Measurements from ENCODE around the gene GSTA1.
"Not testable (repeated sequence)": the region's sequence is repeated elsewhere in the genome, so short reads cannot be mapped to it uniquely, and the experiment has no call there.

GSTA1 gene

DNA sequence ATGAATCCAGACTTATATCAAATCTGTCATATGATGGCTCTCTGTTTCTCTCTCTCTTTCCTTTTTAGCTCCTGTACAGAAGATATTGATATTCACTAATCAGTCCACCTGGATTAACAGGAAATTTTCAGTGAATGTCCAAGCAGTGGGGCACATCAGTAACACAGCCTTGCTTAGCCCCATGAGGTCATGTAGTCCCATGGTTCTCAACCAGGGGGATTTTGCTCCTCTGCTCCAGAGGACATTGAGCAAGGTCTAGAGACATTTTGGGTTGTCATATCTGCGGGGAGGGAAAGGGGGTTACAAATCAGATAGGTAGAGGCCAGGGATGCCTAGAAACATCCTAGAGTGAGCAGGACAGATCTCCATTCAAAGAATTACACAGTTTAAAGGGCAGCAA lies 810 bp downstream of the GSTA1 start:
- DNase-seq = no peak

DNA sequence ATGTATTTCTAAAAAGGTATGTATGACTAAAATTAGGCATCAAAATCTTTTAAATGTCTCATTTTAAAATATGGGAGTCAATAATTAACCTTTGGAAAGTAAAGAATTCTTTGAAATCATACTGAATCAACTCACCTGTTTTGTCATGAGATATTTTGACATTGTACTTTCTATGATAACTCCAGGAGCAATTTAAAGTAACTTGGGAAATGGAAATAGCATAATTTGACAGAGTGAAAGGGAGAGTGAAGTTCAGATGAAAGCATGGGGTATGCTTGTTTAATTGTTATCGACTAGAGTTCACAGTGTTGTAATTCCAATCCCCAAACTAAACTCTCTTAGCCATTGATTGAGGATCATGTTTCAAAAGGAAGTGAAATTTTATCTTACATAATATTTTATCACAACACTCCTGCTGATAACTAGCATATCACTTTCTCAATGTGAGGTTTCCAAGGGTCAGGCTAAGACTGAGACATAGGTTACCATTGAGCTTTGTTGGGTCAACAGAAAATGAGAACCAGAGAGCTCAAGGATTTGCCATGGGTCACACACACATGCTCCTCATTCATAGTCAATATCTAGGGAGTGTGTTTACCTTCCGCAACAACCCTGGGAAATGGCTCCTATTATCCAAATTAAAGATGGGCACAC lies 2.3 kb downstream of the GSTA1 start:
- DNase-seq = no peak

DNA sequence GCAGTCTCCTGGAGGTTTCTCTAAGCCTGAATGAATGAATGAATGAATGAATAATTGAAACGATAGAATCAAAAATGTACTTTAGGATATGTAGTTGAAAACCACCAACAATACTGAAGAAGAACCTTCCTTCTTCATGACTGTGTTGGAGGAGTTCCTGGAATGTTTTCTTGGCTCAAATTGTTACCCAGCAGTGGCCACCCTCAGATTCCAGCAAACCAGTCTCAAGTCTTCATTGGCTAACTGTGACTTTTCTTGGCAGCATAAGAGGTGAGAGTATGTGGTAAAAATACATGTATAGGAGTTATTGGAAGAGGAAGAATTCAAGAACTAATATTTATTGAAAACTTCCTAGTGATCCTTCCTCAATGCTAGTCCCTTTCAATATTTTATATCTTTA lies 4.3 kb downstream of the GSTA1 start:
- not testable (repeated sequence) for DNase-seq

DNA sequence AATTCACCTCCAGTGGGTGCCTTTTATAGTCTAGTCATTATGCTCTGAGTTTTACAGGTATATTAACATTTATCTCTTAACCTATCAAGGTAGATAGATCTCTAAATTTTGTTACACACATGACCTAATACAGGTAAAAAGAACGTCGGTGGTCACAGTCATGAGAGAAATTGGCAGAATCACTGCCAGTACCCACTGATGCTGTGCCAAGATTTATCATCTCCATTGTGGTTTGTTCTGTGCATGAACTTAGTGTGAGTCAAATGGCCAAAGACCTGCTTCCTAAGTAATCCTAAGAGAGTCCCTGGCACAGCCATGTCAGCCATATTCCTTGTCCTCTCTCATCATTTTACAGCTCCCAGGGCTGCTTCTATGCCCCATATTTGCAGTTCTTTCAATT lies 9.2 kb downstream of the GSTA1 start:
- not testable (repeated sequence) for DNase-seq

DNA sequence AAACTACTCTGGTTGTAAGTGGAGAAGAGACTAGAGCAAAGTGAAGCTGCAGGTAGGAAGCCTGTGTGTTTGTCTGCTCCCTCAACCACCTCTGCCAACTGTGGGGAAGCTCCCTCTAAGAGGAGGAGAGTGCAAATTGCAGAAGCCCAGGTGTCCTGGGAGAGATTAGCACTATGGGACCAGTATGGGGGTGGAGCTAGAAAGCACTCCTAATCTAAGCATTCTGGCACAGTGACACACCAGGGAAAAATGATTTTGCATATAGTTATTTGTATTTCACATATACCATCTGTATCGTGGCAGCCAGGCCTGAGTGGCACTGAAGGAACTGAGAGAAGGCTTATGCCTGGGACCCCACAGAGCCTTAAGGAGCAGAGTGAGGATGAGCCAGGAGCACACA lies 12.8 kb downstream of the GSTA1 start:
- DNase-seq = no peak

DNA sequence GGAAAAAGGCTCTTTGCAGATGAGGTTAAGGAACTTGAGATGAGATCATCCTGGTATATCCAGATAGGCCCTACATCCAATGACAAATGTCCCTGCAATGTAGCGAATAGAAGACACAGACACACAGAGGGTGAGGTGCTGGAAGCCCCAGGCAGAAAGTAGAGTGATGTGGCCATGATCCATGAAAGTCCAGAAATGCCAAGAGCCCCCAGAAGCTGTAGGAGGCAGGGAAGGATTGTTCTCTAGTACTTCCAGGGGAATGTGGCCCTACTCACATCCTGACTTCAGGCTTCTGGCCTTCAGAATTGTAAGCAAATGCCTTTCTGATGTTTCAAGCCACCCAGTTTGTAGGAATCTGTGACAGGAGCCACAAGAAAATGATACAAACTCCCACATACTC lies 14.0 kb downstream of the GSTA1 start:
- DNase-seq = not testable (repeated sequence)

DNA sequence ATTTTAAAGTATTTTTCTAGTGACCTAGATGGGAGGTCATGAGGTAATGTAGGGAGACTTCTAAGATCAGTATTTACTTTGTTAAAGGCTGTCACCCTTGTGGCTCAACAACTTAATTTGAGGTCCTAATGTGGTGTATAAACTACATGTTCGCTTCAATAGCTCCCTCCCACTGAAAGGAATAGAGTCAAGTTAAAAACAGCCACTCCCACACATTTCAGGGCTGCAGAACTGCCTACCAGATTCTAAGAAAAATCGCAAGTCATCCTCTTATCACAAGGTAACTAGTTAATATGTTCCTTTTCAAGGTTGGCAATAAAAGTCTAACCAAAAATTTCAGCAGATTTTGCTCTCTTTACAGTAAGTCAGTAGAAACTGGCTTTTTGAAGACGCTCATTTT lies 15.1 kb downstream of the GSTA1 start:
- DNase-seq = no peak

DNA sequence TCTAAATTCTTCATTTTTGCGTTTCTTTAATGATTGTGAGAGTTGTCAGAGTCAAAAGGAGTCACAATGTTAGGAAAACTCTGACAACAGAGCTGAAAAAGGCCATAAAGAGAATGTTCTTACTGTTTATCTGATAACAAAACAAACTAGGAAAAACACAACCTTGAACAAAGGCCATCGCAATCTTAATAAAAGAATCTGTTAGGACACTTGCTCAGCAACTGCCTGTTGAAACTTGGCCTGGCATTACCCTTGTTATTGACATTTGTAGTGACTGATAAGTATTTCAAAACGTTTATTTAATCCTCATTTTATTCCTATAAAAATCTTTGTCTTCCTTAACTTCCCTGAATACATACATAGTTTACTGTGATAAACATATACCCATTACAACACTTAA lies 15.7 kb downstream of the GSTA1 start:
- DNase-seq = no peak

DNA sequence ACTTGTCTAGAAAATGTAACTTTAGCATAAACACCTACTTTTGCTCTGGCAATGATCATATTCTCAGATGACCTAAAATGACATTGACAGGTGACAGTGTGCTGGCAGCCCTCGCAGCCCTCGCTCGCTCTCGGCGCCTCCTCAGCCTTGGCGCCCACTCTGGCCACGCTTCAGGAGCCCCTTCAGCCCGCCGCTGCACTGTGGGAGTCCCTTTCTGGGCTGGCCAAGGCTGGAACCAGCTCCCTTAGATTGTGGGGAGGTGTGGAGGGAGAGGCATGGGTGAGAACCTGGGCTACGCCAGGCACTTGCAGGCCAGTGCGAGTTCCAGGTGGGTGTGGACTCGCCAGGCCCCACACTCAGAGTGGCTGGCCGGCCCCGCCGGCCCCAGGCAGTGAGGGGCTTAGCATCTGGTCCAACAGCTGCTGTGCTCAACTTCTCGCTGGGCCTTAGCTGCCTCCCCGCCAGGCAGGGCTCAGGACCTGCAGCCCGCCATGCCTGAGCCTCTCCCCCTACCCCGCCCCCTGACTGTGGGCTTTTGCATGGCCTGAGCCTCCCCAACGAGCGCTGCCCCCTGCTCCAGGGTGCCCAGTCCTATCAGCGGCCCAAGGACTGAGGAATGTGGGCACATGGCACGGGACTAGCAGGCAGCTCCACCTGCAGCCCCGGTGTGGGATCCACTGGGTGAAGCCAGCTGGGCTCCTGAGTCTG lies 17.2 kb downstream of the GSTA1 start:
- DNase-seq = no peak

DNA sequence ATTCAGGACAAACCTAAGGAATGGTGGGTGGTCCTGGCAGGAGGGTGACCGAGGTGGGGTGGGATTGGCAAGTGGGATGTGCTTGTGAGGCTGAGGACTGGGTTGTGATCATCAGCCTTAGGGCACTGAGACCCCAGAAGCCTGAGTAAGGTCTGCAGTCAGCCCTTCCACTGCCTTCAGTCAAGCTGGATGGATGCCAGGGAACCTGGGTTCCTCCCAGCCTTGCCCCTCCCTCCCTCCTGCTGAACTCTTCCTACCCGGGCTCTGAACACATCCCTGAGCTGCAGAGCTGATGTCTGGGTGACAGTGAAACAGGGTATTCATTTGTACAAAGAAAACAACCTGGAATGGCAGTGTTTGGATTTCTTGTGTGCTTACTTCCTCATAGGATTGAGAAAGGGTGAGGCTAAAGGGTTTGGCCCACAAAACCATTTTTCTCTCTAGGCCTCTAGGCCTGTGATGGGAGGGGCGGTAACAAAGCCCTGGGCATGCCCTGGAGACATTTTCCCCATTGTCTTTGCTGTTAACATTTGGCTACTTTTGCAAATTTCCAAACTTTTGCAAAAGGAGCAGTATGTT lies 20.8 kb downstream of the GSTA1 start:
- not testable (repeated sequence) for DNase-seq

DNA sequence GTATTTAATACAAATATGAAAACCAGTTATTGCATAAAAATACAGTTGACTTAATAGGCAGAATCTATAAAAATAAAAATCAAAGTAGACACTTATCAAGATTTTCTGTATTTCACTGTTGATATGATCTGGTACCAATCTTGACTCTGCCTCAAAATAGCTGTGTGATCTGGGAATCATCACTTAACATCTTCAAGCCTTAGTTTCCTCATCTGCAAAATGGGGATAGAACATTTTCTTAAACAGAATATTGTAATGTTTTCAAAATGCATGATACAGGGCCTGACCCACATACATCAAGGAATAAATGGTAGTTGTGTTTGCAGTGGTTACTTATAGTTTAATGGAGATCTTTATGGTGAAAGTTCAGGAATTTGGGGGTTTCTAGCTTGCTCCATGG lies 21.4 kb downstream of the GSTA1 start:
- DNase-seq = not testable (repeated sequence)

DNA sequence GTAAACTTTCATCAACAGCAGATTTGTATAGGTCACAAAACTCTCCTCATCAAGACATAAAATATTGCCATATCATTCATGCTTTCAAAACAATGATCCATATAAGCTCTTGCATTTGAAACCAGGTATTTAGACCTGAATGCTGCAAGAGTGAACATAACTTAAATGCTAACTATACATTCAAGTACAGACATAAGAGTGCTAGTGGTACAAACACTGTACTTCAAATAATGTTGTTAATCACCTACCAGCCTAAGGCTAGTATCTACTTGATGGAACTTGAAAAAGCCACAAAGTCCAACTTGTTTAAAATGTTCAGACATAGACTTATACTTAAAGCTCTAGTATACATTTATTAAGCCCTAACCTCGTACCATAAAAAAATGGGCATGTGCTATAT lies 24.4 kb downstream of the GSTA1 start:
- DNase-seq = no peak

DNA sequence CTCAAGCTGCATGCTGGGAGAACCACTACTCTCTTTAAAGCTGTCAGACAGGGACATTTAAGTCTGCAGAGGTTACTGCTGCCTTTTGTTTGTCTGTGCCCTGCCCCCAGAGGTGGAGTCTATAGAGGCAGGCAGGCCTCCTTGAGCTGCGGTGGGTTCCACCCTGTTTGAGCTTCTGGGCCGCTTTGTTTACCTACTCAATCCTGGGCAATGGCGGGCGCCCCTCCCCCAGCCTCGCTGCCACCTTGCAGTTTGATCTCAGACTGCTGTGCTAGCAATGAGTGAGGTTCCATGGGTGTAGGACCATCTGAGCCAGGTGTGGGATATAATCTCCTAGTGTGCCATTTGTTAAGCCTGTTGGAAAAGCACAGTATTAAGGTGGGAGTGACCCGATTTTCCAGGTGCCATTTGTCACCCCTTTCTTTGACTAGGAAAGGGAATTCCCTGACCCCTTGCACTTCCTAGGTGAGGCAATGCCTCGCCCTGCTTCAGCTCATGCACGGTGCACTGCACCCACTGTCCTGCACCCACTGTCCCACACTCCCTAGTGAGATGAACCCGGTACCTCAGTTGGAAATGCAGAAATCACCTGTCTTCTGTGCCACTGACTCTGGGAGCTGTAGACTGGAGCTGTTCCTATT lies 26.8 kb downstream of the GSTA1 start:
- not testable (repeated sequence) for DNase-seq

DNA sequence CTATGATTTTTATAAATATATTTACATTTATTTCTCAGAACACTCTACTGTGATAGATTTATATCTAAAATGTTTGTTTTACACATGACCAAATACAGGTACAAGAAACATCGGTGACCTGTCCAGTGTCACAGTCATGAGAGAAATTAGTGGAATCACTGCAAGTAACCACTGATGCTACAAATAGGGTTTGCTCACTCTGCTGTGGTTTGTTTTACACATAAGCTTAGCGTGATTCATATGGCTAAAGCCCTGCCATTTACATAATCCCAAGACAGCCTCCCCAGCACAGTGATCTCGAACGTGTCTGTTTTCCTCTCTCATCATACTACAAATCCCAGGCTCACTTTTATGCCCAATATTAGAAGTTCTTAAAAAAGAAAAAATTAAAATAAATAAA lies 34.2 kb downstream of the GSTA1 start:
- not testable (repeated sequence) for DNase-seq

DNA sequence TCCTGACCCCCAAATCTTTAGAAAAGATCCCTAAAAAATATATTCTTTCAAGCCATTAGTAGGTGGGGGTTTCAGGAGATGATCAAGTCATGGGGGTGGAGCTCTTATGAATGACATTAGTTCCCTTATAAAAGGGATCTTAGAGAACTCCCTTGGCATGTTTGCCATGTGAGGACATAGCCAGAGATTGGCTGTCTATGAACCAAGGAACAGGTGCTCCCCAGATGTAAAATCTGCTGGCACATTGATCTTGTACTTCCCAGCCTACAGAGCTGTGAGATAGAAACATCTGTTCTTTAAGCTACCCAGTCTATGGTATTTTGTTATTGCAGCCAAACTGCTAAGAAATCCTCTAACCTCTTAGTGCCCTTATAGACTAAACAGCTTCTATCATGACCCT lies 36.0 kb downstream of the GSTA1 start:
- DNase-seq = not testable (repeated sequence)

DNA sequence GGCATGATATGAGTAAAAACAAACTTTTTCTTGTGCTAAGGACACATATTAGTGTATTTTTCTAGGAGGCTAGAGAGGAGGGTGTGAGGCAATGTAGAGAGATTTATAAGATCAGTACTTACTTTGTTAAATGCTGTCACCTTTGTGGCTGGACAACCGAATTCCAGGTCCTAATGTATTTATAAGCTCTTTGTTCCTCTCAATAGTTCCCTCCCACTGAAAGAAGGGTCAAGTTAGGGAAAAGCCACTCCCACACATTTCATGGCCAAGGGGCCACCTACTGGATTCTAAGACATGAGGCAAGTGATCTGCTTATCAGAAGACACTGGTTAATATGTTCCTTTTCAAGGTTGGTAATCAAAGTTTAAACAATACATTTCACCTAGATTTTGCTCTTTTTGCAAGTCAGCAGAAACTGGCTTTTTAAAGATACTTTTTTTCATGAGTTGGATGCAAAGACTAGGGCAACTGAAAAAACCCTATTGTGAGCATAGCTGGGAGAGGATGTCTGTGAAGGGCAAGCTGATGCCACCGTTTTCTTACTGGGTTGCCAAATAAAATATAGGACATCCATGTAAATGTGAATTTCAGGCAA lies 40.2 kb downstream of the GSTA1 start, which contains the start of gene GSTA2:
TSS of gene GSTA2 (minus strand) at position 154 of the 595 bp plus-strand sequence. CDS start 5,528 bp downstream, outside the sequence.
- peak in 1 of 3 donors; percentile 7 for DNase-seq

DNA sequence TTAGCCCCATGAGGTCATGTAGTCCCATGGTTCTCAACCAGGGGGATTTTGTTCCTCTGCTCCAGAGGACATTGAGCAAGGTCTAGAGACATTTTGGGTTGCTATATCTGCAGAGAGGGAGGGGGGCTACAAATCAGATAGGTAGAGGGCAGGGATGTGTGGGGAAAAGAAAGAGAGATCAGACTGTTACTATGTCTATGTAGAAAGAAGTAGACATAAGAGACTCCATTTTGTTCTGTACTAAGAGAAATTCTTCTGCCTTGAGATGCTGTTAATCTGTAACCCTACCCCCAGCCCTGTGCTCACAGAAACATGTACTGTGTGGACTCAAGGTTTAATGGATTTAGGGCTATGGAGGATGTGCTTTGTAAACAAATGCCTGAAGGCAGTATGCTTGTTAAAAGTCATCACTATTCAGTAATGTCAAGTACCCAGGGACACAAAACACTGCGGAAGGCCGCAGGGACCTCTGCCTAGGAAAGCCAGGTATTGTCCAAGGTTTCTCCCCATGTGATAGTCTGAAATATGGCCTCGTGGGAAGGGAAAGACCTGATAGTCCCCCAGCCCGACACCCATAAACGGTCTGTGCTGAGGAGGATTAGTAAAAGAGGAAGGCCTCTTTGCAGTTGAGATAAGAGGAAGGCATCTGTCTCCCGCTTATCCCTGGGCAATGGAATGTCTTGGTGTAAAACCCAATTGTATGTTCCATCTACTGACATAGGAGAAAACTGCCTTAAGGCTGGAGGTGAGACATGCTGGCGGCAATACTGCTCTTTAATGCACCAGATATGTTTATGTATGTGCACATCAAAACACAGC lies 41.7 kb downstream of the GSTA1 start:
- DNase-seq = not testable (repeated sequence)

DNA sequence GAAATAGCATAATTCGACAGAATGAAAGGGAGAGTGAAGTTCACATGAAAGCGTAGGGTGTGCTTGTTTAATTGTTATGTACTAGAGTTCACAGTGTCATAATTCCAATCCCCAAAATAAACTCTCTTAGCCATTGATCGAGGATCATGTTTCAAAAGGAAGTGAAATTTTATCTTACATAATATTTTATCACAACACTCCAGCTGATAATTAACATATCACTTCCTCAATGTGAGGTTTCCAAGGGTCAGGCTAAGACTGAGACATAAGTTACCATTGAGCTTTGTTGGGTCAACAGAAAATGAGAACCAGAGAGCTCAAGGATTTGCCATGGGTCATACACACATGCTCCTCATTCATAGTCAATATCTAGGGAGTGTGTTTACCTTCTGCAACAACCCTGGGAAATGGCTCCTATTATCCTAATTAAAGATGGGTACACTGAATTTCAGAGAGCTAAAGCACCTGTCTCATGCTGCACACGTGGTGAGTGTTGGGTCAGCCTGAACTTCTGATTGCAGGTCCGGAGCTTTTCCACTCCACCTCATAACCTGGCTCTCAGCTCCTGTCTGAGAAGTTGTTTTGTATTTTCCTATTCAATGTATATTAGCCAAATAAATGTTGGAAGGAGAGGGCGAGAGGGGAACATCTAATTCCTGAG lies 43.4 kb downstream of the GSTA1 start:
- DNase-seq = peak in 1 of 3 donors; percentile 1

DNA sequence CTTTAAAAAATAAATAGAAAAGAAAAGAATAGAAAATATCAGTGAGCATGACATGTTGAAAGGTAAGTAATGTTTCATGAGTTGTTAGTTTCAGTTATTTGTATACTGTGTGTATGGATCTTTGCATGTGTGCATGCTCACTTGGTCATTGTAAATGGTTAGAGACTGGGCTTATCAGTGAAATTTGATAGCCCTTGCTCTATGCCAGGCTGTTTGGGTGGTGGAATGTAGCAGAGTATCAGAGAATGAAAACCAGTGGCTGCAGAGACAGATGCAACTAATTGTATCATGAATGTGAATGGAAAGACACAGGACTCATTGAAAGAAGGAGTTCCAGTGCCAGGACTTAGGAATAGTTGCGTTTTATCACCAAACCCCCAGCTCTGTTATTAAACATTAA lies 44.5 kb downstream of the GSTA1 start:
- DNase-seq = no peak

DNA sequence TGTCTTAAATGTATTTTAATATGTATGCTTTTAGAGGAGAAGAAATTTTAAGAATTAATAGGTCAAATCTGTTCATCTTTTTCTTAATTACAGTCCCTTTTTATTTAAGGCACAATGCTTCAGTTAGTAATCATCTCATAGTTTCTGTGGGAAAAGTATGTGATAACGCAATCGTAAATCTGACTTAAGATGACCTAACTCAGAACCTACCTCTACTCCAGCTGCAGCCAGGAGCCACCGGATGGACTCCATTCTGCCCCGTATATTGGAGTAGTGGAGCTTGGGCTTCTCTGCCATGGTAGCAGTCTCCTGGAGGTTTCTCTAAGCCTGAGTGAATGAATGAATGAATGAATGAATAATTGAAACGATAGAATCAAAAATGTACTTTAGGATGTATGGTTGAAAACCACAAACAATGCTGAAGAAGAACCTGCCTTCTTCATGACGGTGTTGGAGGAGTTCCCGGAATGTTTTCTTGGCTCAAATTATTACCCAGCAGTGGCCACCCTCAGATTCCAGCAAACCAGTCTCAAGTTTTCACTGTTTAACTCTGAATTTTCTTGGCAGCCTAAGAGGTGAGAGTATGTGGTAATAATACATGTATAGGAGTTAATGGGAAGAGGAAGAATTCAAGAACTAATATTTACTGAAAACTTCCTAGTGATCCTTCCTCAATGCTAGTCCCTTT lies 45.8 kb downstream of the GSTA1 start:
- DNase-seq = not testable (repeated sequence)

DNA sequence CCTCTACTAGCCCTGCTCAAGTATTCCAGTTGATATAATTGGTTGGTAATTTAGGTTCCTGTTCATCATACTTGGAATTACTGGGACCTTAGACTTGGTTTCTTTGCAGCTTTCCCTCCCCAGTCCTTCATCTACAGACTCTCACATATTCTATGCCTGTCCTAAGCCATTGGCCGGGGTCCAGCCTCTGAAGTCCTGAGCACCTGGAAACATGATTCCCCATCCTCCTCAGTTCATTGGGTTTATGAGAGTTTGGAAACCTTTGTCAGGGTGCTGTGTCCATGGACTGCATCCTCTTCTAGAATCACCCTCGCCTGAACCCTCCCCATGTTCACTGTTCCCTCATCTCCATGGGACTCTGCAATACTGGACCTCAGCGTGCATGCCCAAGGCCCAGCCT lies 49.2 kb downstream of the GSTA1 start:
- DNase-seq = no peak
